Colonic mucosa (tissue), 4 donors: ENCODE data around the gene KIF22. TPM values are rescaled to one million over a fixed set of nuclear protein-coding genes. Genes with fewer than 3 reads are reported as not detected.

Experiments
- DNase-seq: peaks from one replicate; pipeline ENCODE4 v3.0.0-alpha.2; 2020
- H3K27ac ChIP-seq: fragments of 200-600 bp; one replicate; pipeline ENCODE4 v1.8.0; 2021
- H3K27me3 ChIP-seq: fragments of 200-600 bp; one replicate; pipeline ENCODE4 v1.8.0; 2021
- H3K36me3 ChIP-seq: fragments of 200-600 bp; one replicate; pipeline ENCODE4 v1.8.0; 2021
- H3K4me1 ChIP-seq: fragments of 200-600 bp; one replicate; pipeline ENCODE4 v1.8.0; 2021; ENCODE audit warnings: mild to moderate bottlenecking
- H3K4me3 ChIP-seq: fragments of 200-600 bp; one replicate; pipeline ENCODE4 v1.8.0; 2021
- H3K9ac ChIP-seq, 2 donors: one replicate each; pipeline ENCODE4 v1.7.0; 2013; ENCODE audit warnings: control low read depth in 2 of 2, low read depth in 2 of 2, low read length in 2 of 2
- H3K9me3 ChIP-seq: fragments of 200-600 bp; one replicate; pipeline ENCODE4 v1.8.0; 2021
- intact Hi-C: fragments of 100-400 bp; cut with DNase I; formaldehyde crosslinking; loops from one replicate; pipeline ENCODE4 v1.14.1; 2022
- total RNA-seq, 2 donors: library from RNA; stranded (reverse); fragmentation: NEBNext Ultra II Directional in 1 of 2; extraction: Animal tissue kit (Norgen Biotek cat#: 25700) in 1 of 2; gene quantifications; one replicate each; pipeline ENCODE4 v1.2.1, GENCODE V29; 2021
- TF ChIP-seq, protein P1 (sequence below): fragments of 200-600 bp; IDR thresholded peaks from one replicate; pipeline ENCODE4 v1.8.0; 2022; ENCODE audit warnings: antibody characterized with exemption, mild to moderate bottlenecking
- donor health status: healthy.
- donor health status: DM: no; HTN: no; CAD: no.
- donor health status: DM: no; HTN: no; CAD: no.

KIF22 gene
- total RNA-seq, 2 donors from 2014 or later = 60.7 to 150 TPM

DNA sequence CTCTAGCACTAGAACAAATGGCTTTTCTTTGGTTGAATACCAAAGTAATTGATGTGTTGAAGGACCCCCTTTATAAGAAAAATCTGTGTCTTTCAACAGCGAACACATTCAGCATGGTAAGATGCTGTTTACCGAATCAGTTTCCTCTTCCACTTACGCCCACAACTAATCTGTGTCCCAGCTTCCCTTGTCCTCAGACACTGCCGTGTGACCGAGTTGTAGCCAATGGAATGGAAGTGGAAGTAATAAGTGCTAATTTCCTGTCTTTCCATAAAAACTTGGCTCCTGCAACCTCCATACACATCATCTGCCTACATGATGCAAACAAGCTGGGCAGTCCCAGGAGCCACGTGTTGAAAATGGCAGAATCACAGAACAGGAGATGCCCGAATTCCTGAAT lies 62.1 kb downstream of the KIF22 start:
- DNase-seq = no peak
- peaks cover under 1% of the 10 kb centered on the region for H3K36me3 ChIP-seq

DNA sequence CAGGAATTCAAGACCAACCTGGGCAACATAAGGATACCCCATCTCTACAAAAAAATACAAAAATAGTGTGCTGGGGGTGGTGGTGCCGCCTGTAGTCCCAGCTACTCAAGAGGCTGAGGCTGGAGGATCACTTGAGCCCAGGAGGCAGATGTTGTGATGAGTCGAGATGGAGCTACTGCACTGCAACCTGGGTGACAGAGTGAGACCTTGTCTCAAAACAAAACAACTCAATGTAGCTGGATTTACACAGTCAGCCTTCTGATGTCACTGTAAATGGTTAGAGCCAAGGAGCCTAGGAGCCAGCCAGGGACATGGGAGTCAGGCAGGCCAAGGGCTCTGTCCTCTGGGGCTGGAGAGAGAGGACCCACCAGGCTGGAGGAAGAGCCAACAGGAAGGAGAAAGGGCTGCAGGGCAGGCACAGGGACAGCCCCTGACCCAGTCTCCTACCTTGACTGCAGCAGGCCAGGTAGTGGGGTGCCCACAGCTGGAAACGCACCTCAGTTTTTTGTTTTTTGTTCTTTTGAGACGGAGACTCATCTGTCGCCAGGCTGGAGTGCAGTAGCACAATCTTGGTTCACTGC lies 64.1 kb downstream of the KIF22 start:
- H3K27me3 ChIP-seq = no peaks in the 10 kb centered on the region
- TF ChIP-seq, protein P1, sequence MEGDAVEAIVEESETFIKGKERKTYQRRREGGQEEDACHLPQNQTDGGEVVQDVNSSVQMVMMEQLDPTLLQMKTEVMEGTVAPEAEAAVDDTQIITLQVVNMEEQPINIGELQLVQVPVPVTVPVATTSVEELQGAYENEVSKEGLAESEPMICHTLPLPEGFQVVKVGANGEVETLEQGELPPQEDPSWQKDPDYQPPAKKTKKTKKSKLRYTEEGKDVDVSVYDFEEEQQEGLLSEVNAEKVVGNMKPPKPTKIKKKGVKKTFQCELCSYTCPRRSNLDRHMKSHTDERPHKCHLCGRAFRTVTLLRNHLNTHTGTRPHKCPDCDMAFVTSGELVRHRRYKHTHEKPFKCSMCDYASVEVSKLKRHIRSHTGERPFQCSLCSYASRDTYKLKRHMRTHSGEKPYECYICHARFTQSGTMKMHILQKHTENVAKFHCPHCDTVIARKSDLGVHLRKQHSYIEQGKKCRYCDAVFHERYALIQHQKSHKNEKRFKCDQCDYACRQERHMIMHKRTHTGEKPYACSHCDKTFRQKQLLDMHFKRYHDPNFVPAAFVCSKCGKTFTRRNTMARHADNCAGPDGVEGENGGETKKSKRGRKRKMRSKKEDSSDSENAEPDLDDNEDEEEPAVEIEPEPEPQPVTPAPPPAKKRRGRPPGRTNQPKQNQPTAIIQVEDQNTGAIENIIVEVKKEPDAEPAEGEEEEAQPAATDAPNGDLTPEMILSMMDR = no peak
- H3K9me3 ChIP-seq = no peaks in the 10 kb centered on the region
- no peak overlapping the region for H3K27ac ChIP-seq
- no peaks in the 10 kb centered on the region for H3K4me1 ChIP-seq
- intact Hi-C loops = loop anchor here (5.0 to 10.0 kb wide), 2 partner anchors 42 to 160 kb away; partner anchors contain the start of gene PRRT2
- H3K4me3 ChIP-seq = no peak overlapping the region
- no peak overlapping the region for H3K9ac ChIP-seq
- no peak for DNase-seq
- H3K36me3 ChIP-seq = no peaks in the 10 kb centered on the region

More for the DNA sequence above, 62.1 kb downstream of the KIF22 start:
- no peaks in the 10 kb centered on the region for H3K4me1 ChIP-seq
- H3K4me3 ChIP-seq = no peak overlapping the region
- no peaks in the 10 kb centered on the region for H3K27me3 ChIP-seq
- H3K9ac ChIP-seq = no peak overlapping the region
- TF ChIP-seq, protein P1 = no peak
- intact Hi-C loops = loop anchor here (5.0 to 10.0 kb wide), 2 partner anchors 40 to 158 kb away; partner anchors contain the start of gene PRRT2
- H3K27ac ChIP-seq = peak overlapping the region; percentile 34
- H3K9me3 ChIP-seq = no peaks in the 10 kb centered on the region

Other genes starting within 250 kb of the KIF22 start
- gene SPN, start 127.5 kb upstream of the KIF22 start, total RNA-seq = 1 to 10 TPM; 2.3 to 3.7 TPM
- gene QPRT, start 111.6 kb upstream of the KIF22 start, total RNA-seq = 100 to 1,000 TPM in 1 of 2 donors, 10 to 100 TPM in 1; 54.7 to 102 TPM
- gene C16orf54, start 44.8 kb upstream of the KIF22 start, total RNA-seq = 1 to 10 TPM; 1.7 TPM
- gene ZG16, start 12.5 kb upstream of the KIF22 start, total RNA-seq = 100 to 1,000 TPM; 280 to 758 TPM
- 100 to 1,000 TPM; 286 to 441 TPM for gene MAZ, start 15.8 kb downstream of the KIF22 start, total RNA-seq
- gene PRRT2, start 21.4 kb downstream of the KIF22 start, total RNA-seq = 1 to 10 TPM; 1.4 to 1.7 TPM
- gene PAGR1, start 25.4 kb downstream of the KIF22 start, total RNA-seq = 10 to 100 TPM; 16.0 to 45.0 TPM
- 100 to 1,000 TPM; 427 to 450 TPM for gene MVP, start 29.7 kb downstream of the KIF22 start, total RNA-seq
- gene CDIPT, start 72.5 kb downstream of the KIF22 start, total RNA-seq = 10 to 100 TPM; 58.1 to 62.7 TPM
- 10 to 100 TPM; 11.2 to 12.1 TPM for gene SEZ6L2, start 108.8 kb downstream of the KIF22 start, total RNA-seq
- gene ASPHD1, start 109.7 kb downstream of the KIF22 start, total RNA-seq = 1 to 10 TPM; 1.5 to 3.9 TPM
- 10 to 100 TPM; 17.7 to 28.8 TPM for gene KCTD13, start 135.5 kb downstream of the KIF22 start, total RNA-seq
- 100 to 1,000 TPM; 149 to 174 TPM for gene TMEM219, start 171.3 kb downstream of the KIF22 start, total RNA-seq
- gene TAOK2, start 183.1 kb downstream of the KIF22 start, total RNA-seq = 10 to 100 TPM; 37.4 to 62.3 TPM
- 10 to 100 TPM in 1 of 2 donors, 1 to 10 TPM in 1; 7.5 to 18.4 TPM for gene HIRIP3, start 204.9 kb downstream of the KIF22 start, total RNA-seq
- 10 to 100 TPM; 46.9 to 80.2 TPM for gene INO80E, start 205.5 kb downstream of the KIF22 start, total RNA-seq
- gene DOC2A, start 220.3 kb downstream of the KIF22 start, total RNA-seq = 10 to 100 TPM in 1 of 2 donors, 1 to 10 TPM in 1; 4.8 to 12.9 TPM
- not detected for gene C16orf92, start 232.4 kb downstream of the KIF22 start, total RNA-seq
- under 1 TPM; 0.16 to 0.49 TPM for gene TLCD3B, start 240.5 kb downstream of the KIF22 start, total RNA-seq